Caco-2 (cell line): Measurements from ENCODE around the gene CCDC85C. TPM values are rescaled to one million over a fixed set of nuclear protein-coding genes. Genes with fewer than 3 reads are reported as not detected.

Experiments used
- BruUV-seq: library from RNA; stranded (reverse); fragments of 400-500 nt; replicated peaks from 2 replicates; lab custom pipeline; 2021; lab: Mats Ljungman, UMichigan
- CTCF ChIA-PET: fragments of 300-600 bp; sonication (Branson Sonifier 250); formaldehyde crosslinking; loops from one replicate; lab custom pipeline; 2022; ENCODE audit warnings: antibody characterized with exemption; lab: Charles Lee
- POLR2A ChIA-PET: fragments of 300-600 bp; sonication (Branson Sonifier 250); formaldehyde crosslinking; loops from one replicate; lab custom pipeline; 2022; ENCODE audit warnings: antibody characterized with exemption; lab: Charles Lee
- DNase-seq, 2 experiments: peaks; one replicate each; pipeline versions ENCODE4 v3.0.0 to v3.0.0-alpha.2; 2020 to 2022
- H3K27me3 ChIP-seq: replicated peaks from 2 replicates; pipeline ENCODE4 v1.6.0; 2011; ENCODE audit warnings: low read length; ENCODE audit not compliant: control insufficient read depth, insufficient read depth
- H3K36me3 ChIP-seq: 2 replicates; pipeline ENCODE4 v1.5.1; 2011; ENCODE audit warnings: low read length; ENCODE audit not compliant: control insufficient read depth, insufficient read depth
- H3K4me1 ChIP-seq: fragments of 250-450 bp; sonication (Bioruptor Pico); 2 replicates; pipeline ENCODE4 v1.5.1; 2020; ENCODE audit warnings: mild to moderate bottlenecking
- H3K4me3 ChIP-seq: 2 replicates; pipeline ENCODE4 v1.5.1; 2011; ENCODE audit warnings: low read depth, mild to moderate bottlenecking, control low read depth, low read length
- H3K9me3 ChIP-seq: fragments of 250-450 bp; sonication (Bioruptor Pico); 2 replicates; pipeline ENCODE4 v1.5.1; 2020; ENCODE audit warnings: mild to moderate bottlenecking, moderate library complexity
- H3K27ac Mint-ChIP-seq: one replicate; pipeline ENCODE4 v1.8.0; 2022; ENCODE audit warnings: mixed read lengths; ENCODE audit not compliant: unreplicated experiment
- H3K27me3 Mint-ChIP-seq: one replicate; pipeline ENCODE4 v1.8.0; 2022; ENCODE audit warnings: mixed read lengths; ENCODE audit not compliant: insufficient read depth, unreplicated experiment
- H3K36me3 Mint-ChIP-seq: one replicate; pipeline ENCODE4 v1.8.0; 2022; ENCODE audit warnings: mild to moderate bottlenecking, mixed read lengths; ENCODE audit not compliant: insufficient read depth, unreplicated experiment
- H3K4me1 Mint-ChIP-seq: one replicate; pipeline ENCODE4 v1.8.0; 2022; ENCODE audit warnings: low read depth, mixed read lengths; ENCODE audit not compliant: unreplicated experiment
- H3K4me3 Mint-ChIP-seq: one replicate; pipeline ENCODE4 v1.8.0; 2022; ENCODE audit warnings: mild to moderate bottlenecking, moderate library complexity, mixed read lengths; ENCODE audit not compliant: unreplicated experiment
- H3K9me3 Mint-ChIP-seq: one replicate; pipeline ENCODE4 v1.8.0; 2022; ENCODE audit warnings: mixed read lengths; ENCODE audit not compliant: unreplicated experiment
- CTCF ChIP-seq, 2 experiments: fragments of 200-600 bp in 1 of 2; IDR thresholded peaks; 1 replicate in 1 of 2; 2 replicates in 1 of 2; pipeline versions ENCODE4 v1.5.1 to v1.8.0; 2011 to 2022; ENCODE audit warnings: antibody characterized with exemption in 1 of 2, control low read depth in 1 of 2, inconsistent platforms in 1 of 2, low read depth in 1 of 2, low read length in 1 of 2, mild to moderate bottlenecking in 1 of 2, moderate library complexity in 1 of 2; ENCODE audit not compliant: insufficient read depth in 1 of 2, severe bottlenecking in 1 of 2, unreplicated experiment in 1 of 2
- intact Hi-C: fragments of 100-400 bp; cut with micrococcal nuclease; formaldehyde crosslinking; loops from one replicate; pipeline ENCODE4 v1.10.0; 2022; ENCODE audit not compliant: unreplicated experiment
- total RNA-seq: library from RNA; stranded (reverse); gene quantifications from 2 replicates; pipeline ENCODE4 v1.2.3, GENCODE V29; 2022

Gene CCDC85C
- total RNA-seq, 1 experiment from 2014 or later, result 76.2 TPM

- peaks cover 69% of the 10 kb centered on the region for H3K4me1 ChIP-seq
- Mint-ChIP-seq H3K36me3 (peaks cover 17% of the 10 kb centered on the region), H3K9me3 (no peaks in the 10 kb centered on the region), H3K27ac (peak overlapping the region; percentile 90), H3K4me1 (peaks cover 52% of the 10 kb centered on the region), H3K4me3 (peak overlapping the region; percentile 61), H3K27me3 (no peaks in the 10 kb centered on the region)
- intact Hi-C loops, result loop anchor here (1.0 to 2.0 kb wide), 2 partner anchors 29 to 51 kb away; no protein-coding TSS in a partner anchor
- H3K36me3 ChIP-seq, result no peaks in the 10 kb centered on the region
- ChIA-PET CTCF (interaction anchor here (0.5 to 2.1 kb wide), 7 partner anchors 23 to 180 kb away, joined by 3 to 6 read pairs (median 4); no protein-coding TSS in a partner anchor), POLR2A (interaction anchor here (1.6 to 1.8 kb wide), 2 partner anchors 30 to 93 kb away, joined by 5 to 9 read pairs; partner anchors contain the start of genes CCDC85C, CCNK and SETD3)
- DNase-seq, result no peak
- H3K4me3 ChIP-seq, result no peak overlapping the region
- no TSS peak for BruUV-seq
- no peak for TF ChIP-seq CTCF (IDR thresholded peaks at IDR 0.05; ENCODE audit: insufficient read depth in 1 of 2, low read depth in 1 of 2, low read length in 1 of 2, severe bottlenecking in 1 of 2, unreplicated experiment in 1 of 2)
- no peaks in the 10 kb centered on the region for H3K27me3 ChIP-seq
- no peaks in the 10 kb centered on the region for H3K9me3 ChIP-seq
These were observed 30.4 kb downstream of the CCDC85C start for GRCh38 chr14:99573436-99574098.

- BruUV-seq, result no TSS peak
- Histone ChIP-seq H3K9me3 (no peaks in the 10 kb centered on the region), H3K4me1 (peaks cover 66% of the 10 kb centered on the region), H3K36me3 (no peaks in the 10 kb centered on the region), H3K27me3 (no peaks in the 10 kb centered on the region), H3K4me3 (no peak overlapping the region)
- Mint-ChIP-seq H3K27me3 (no peaks in the 10 kb centered on the region), H3K4me3 (peak overlapping the region; percentile 14), H3K36me3 (peaks cover 16% of the 10 kb centered on the region), H3K4me1 (peaks cover 46% of the 10 kb centered on the region), H3K9me3 (no peaks in the 10 kb centered on the region), H3K27ac (peak overlapping the region; percentile 64)
- DNase-seq, result no peak
- POLR2A ChIA-PET, result interaction anchor here (1.0 to 1.8 kb wide), 2 partner anchors 31 to 92 kb away, joined by 4 to 6 read pairs; partner anchors contain the start of genes CCDC85C and SETD3
- TF ChIP-seq CTCF (IDR thresholded peaks at IDR 0.05; ENCODE audit: insufficient read depth in 1 of 2, low read depth in 1 of 2, low read length in 1 of 2, severe bottlenecking in 1 of 2, unreplicated experiment in 1 of 2), result no peak
- CTCF ChIA-PET, result interaction anchor here (0.5 to 2.1 kb wide), 3 partner anchors 26 to 55 kb away, joined by 3 to 6 read pairs (median 3); no protein-coding TSS in a partner anchor
- intact Hi-C loops, result no loop called here
These were observed 31.0 kb downstream of the CCDC85C start for GRCh38 chr14:99573000-99573330.

- TF ChIP-seq CTCF (IDR thresholded peaks at IDR 0.05; ENCODE audit: insufficient read depth in 1 of 2, low read depth in 1 of 2, low read length in 1 of 2, severe bottlenecking in 1 of 2, unreplicated experiment in 1 of 2), result no peak
- H3K36me3 ChIP-seq, result no peaks in the 10 kb centered on the region
- H3K27me3 ChIP-seq, result no peaks in the 10 kb centered on the region
- no peak for DNase-seq
- no TSS peak for BruUV-seq
- CTCF ChIA-PET, result interaction anchor here (0.5 to 2.1 kb wide), 4 partner anchors 26 to 56 kb away, joined by 3 to 6 read pairs (median 4); no protein-coding TSS in a partner anchor
- no peaks in the 10 kb centered on the region for H3K27me3 Mint-ChIP-seq
- H3K4me3 ChIP-seq, result no peak overlapping the region
- peak overlapping the region; percentile 14 for H3K4me3 Mint-ChIP-seq
- peaks cover 14% of the 10 kb centered on the region for H3K36me3 Mint-ChIP-seq
- H3K4me1 Mint-ChIP-seq, result peaks cover 40% of the 10 kb centered on the region
- POLR2A ChIA-PET, result interaction anchor here (1.0 to 1.8 kb wide), 2 partner anchors 32 to 92 kb away, joined by 4 to 6 read pairs; partner anchors contain the start of genes CCDC85C and SETD3
- H3K9me3 ChIP-seq, result no peaks in the 10 kb centered on the region
- intact Hi-C loops, result no loop called here
- peaks cover 67% of the 10 kb centered on the region for H3K4me1 ChIP-seq
- H3K9me3 Mint-ChIP-seq, result no peaks in the 10 kb centered on the region
- peak overlapping the region; percentile 64 for H3K27ac Mint-ChIP-seq
These were observed 31.6 kb downstream of the CCDC85C start for GRCh38 chr14:99572173-99572999.
